GM18511 (cell line): Measurements from ENCODE around the gene TEP1.

Experiments used
- ATAC-seq: cut with Tn5 transposase; IDR thresholded peaks from one replicate; pipeline ENCODE4 v1.9.1; 2021; ENCODE audit warnings: mild to moderate bottlenecking, moderate library complexity; ENCODE audit not compliant: unreplicated experiment

The TEP1 gene

DNA sequence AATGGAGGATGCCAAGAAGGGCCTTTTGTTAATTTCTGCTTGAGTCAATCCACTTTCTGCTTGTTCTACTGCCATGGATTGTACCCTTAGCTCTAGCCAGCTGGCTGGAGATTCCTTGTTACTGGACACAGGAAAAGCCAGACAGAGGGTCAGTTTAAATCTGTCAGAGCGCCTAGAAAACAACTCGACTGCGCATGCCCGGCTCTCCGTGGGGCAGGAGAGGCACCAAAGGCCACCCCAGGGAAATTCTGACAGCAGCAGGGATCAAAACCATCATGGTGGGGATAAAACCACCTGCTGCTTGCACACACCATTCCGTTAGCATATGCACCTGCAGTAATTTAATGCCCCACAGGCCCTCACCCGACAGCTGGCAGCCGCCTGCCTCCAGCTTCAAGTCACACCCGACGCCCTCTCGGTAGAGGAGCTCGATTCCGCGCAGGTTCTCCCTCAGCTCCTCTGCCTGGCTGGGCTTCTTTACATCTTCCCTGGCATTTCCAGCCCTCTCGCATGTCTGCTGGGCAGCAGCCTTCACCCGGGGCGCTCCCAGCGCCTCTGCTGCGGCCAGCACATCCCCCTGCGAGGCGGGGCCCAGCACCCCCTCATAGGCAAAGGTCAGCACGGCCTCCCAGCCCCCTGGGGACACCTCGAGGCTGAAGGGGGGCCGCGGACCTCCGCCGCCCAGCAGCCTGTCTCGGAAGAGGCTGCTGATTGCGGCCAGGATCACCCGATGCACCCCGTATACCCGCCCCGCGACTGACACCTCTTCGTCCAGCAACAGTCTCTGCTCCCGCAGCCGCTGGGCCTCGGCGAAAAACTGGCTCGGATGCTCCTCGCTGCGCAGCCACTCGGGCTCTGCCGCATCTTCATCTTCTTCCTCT lies 21.6 kb upstream of the TEP1 start:
- ATAC-seq = no peak

DNA sequence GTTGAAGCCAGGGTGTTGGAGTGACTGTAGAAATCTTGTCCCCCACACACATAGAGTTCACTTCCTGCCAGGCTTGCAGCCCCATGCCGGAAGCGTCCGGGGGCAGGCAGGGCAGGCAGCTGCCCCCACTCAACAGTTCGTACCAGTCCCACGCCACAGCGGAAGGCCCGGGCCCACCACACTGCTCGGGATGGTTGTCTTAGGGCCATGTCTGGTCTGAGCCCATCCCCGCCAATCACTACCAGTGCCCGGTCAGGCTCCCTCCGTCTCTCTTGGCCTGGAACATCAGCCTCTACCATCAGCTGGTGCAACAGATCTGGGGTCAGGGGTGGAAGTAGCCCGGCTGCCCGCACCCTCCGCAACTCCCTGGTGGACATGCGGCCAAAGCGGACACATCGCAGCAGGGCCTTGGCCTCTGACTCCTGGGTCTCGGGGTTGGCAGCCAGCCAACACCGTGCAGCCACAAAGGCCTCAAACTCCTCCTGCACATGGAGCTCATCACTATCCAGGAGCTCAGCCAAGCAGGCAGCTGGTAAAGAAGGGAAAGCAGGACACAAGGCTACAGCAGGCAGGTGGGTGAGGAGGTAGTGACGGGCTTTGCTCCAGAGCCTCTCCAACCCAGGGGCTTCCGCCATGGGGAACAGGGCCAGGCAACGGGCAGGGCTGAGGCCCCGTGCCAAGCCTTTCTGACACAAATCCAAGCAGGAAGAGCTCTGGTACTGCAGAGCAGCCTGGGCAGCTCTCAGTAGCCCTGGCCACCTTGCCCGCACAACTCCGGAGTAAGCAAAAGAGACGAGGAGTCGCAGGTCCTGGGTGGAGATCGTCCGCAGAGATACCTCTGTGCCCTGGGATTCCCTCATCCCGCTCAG lies 16.7 kb upstream of the TEP1 start:
- ATAC-seq = no peak

DNA sequence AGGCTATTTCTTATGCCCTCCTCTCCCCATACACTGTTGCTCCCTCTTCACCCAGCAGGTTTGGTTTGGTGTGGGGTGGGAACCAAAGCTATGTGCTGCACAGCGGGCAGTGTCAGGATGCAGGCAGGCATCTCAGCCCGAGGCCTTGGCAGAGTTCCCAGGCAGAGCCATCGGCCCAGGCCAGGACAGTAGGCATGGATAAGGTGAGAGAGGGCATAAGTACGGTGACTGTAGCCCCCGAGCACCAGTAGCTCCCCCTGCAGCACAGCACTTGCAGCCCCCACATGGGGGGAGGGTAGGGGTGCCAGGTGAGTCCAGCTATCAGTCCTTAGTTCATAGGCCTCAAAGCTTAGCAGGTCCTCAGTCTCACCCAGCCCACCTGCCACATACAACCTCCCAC lies 15.5 kb upstream of the TEP1 start:
- no peak for ATAC-seq

DNA sequence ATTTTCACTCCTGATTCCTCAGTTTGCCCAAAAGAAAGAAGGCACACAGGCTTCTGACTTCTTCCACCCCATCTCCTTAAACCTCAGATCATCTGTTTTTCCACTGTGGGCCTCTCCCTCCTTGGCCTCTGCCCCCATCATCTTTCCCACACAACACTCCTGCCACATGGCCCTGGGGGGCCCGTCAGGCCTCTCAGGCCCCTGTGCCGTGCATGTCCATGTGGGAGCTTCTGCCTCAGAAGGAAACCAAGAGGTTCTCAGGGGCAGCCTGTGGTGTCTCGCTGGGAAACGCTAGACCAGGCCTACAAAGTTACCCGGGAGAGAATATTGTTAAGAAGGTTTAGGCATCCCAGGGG lies 14.7 kb upstream of the TEP1 start:
- peak; percentile 43 for ATAC-seq

DNA sequence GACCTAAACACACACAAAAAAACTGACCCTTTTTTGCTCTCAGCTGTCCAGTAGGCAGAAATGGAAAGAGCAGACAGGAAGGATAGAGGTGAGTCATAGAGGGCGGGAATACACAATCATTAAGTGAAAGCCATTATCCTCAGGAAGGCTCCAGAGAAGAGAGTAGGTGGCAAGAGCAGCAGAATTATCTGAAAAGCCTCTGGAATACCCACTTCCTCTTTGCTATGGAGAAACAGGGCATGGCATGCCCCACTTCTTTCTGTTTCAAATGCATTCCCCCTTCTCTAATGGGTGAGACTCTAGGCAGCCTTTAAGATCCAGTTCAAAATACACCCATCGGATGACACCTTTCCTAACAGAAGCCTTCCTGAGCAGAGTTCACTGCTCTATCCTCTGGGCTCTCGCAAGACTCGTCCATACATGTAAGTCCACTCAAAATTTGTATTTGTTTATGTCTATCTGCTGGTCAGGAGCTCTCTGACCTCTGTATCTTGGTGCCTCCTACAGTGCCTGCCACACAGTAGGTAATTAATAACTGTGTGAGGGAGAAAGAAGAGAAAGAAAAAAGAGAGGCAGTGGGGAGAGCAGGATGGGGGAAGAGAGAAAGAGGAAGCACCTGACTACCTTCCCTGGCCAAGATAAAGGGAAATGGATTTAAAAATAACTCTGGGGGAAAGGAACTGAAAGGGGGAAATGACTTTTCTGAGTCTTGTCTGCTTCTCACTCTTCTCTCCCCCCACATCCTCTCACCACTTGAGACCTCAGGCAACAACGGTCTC lies 14.1 kb upstream of the TEP1 start:
- ATAC-seq = peak; percentile 86

DNA sequence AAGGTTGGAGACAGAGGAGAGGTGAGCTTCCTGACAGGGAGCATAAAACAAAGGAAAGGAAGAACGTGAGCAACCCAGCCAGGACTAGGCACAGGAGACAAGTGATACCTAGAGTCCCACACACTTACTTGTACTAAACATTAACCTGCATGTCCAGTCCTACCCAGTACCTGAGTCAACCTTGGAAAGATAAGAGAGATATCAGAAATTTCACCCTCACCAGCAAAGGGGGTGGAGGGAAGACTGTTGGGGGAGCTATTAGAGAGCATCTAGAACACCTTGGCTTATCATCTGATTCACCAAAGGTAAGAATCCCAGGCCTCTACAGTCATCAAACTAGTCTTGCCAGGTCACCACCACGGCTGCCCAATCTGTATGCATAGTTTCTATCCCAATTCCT lies 11.6 kb upstream of the TEP1 start:
- no peak for ATAC-seq

DNA sequence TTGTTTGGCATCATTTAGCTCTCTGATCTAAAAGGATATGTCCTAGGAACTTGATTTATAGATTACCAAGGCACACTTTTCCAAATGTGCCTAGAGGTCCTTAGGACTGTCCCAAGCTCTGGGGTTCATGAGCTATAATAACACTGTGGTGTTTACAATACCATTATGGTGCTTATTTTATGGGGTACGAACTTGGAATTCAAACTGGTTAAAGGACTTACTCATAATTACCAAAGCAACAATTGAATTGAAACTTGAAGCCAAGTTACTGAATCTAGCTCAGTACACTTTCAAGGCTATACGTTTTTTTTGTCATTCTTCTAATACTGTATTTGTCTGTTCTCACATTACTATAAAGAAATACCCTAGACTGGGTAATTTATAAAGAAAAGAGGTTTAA lies 9.6 kb upstream of the TEP1 start:
- ATAC-seq = no peak

DNA sequence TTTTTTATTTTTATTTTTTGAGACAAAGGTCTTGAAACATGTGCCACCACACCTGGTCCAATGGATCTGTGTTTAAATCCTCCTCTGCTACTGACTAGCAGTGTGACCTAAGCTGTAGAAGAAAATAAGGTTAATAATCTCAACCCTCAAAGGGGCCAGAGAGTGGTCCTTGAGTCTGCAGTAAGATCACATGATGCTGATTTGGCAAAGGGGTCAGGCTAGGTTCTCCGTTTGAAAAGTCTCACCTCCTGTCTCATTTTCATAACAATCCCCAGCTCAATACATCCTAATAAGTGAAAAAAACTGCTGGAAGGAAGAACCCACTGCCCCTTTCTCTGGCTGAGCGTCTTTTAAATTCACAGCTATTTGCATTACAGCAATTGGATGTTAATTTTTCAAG lies 8.0 kb upstream of the TEP1 start:
- no peak for ATAC-seq

DNA sequence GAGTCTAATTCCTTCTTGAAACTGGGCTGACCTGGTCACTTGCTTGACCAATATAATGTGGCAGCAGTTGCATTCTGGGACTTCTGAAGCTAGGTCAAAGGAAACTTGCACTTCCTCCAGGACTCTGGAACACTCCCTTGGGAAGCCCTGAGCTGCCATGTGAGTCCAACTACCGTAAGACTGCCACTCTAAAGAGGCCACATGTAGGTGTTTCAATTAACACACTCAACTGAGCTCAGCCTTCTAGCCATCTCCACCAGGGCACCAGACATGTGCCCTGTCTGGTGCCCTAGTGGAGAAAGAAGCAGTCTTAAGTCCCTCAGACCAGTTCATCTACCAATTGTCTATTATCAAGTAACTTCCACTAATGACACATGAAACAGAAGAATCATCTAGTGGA lies 6.1 kb upstream of the TEP1 start:
- ATAC-seq = no peak

DNA sequence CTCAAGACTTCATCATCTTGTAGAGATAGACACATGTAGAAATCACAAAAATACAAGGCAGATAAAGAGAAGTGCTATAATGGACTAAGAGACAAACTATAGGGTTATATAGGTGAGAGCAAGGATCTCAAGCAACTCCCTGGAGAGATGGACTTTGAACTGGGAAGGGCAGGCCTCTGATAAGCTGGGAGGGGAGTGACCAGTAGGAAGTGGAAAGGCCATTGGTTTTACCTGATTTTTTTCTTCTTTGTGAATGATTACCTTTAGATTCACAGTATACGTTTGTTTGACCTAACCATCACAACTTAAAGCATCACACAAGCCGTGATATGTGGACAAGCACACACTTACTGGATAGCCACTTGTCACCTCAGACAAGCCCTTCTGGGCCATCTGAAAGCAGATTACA lies 5.2 kb upstream of the TEP1 start:
- ATAC-seq = no peak

DNA sequence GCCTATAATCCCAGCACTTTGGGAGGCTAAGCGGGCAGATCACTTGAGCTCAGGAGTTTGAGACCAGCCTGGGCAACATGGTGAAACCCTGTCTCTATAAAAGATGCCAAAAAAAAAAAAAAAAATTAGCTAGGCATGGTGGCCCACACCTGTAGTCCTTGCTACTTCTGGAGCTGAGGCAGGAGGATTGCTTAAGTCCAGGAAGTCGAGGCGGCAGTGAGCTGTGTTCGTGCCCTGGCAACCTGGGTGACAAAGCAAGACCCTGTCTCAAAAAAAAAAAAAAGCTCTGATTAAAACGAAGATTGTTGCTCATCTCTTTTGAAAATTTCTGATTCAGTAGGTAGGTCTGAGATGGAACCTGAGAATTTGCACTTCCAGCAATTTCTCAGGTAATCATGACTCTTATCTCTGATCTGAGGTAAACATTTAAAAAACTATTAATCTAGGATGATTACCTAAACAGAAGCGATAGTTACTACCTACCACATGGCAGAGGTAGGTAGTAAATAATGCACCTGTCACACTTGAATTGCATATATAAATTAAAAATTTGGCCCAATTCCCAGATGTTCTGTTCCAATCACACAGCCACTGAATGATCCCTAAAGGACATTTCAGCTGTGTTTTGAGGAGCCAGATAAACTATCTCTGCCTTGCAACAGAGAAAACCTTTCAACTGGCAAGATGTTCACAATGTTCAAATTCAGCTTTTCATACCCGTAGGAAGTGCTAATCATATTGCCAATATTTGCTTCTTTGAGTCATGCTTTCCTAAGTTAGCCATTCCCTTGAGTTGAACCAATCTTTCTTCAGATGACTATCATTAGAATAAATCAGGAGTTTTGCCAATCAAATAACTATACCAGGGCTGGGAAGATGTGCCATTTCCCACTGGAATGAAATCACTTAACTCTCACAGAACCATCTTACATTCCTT lies 4.2 kb upstream of the TEP1 start:
- no peak for ATAC-seq

DNA sequence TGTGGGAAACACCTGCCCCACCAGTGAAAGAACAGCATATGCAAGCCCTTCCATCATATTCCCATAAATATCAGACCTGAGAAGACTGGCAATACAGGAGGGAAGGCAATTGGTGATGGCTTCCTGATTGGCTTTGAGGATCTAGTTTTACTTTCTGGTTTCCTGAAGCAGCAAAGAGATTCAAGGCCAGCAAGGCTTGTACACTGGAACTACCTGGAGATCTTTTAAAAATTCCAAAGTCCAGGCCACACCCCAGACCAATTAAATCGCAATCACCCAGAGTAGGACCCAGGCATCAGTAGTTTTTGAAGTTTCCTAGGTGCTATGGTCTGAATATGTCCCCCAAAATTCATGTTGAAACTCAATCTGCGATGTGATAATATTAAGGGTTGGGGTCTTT lies 2.9 kb upstream of the TEP1 start:
- no peak for ATAC-seq

DNA sequence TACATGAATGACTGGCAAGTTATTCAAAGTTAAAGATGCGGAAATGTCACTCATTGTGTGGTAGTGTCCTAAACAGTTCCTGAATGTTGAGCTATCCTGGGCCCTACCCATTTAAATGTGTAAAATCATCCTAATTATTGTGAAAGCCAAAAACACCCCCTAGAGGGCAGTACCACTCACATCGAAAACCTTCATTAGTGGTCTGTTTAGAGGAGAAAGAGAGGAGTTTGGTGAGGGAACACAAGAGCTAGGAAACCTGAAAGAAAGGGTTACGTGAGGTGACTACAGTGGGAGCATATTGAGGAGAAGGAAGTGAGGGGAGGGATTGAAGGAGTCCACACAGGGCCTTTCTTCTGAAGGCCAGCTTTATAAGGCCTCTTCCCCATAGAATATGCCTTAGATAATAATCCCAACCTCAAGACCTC lies 2.5 kb upstream of the TEP1 start:
- peak; percentile 57 for ATAC-seq

DNA sequence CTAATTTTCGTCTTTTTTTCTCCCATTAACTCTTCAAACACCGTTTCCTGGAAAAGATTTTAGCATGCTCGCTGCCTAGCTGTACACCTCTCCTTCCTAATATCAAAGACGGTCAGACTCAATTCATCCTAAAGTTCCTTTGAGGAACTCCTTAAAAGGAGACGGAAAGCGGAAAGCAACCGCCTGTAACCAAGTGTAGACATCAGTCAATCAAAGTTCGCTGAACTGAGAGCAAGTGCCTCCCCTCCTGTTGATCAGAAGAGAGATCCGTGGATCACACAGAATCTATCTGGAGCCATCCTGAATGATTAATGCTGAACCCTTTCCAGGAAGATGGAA lies 412 bp upstream of the TEP1 start:
- ATAC-seq = peak; percentile 41

DNA sequence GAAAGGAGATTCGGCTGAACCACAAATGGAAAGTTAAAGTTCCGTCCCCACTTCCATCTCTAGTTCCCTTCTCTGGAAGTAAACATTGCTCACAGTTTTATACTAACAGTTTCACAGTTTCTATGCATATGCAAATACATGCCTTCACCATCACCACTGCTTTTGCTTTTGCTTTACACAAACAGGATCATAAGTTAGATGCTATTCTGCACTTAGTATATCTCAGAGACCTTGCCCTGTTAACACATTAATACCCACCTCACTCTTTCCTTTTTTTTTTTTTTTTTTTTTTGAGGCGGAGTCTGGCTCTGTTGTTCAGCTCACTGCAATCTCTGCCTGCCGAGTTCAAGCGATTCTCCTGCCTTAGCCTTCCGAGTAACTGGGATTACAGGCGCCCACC lies 890 bp downstream of the TEP1 start:
- peak; percentile 49 for ATAC-seq

DNA sequence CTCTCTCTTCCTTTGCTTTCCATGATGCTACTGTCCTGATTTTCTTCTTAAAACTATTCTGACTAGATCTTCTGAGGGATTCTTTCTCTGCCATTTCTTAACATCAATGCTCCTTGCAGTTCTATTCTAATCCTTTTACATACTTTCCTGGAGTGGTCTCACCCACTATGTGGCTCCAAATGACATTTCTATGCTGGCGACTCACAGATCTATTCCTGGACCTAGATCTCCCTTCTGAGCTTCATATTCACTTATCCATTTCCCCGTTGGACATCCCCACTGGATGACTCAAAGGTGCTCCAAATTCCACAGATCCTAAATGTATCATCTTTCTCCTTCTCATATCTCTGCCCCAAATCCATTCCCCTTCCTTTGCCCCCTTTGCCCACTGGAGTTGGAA lies 4.1 kb downstream of the TEP1 start:
- no peak for ATAC-seq

DNA sequence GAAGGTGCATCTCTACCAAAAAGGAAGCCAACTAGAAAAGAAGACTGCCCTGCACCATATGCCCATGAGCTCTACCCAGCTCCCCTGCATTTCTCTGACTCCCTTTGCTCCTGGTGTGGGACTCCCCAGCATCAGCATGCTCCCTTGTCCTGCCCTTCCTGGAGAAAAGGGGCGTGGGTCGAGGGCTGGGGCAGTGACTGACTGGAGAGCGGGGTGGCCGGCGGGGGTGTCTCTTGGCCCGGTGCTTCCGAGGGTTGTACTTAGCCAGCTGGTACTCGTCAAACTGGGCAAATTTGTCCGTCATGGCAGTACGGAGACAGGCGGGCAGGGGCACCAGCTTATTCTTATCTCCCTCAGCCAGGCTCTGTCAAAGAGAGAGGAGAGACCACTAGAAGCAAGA lies 9.8 kb downstream of the TEP1 start:
- no peak for ATAC-seq

DNA sequence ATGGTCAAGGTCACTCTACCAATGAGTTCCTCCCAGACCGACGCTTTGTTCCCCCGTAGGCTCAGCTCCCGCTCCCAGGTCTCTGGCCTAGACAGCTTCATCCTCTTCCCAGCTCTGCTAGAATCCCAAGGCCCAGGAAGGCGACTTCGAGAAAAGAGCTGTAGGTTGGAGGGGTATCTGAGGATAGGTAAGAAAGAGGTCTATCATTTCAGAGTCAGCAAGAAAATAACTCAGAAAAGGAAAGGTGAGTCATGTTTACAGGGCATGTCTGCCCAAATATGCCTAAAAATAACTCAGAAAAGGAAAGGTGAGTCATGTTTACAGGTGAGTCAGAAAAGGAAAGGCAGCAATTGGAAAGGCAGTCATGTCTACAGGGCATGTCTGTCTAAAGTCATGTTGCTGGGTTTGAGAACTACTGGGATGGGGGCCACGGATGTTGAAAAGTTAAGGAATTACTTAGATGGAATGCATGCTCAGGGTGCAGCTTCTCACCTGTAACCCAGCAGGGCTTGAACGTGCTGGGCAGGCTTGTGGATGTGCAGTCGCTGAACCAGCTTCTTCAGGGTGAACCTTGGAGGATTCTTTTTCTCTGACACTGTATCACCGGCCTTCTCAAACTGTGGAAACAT lies 12.2 kb downstream of the TEP1 start:
- no peak for ATAC-seq

DNA sequence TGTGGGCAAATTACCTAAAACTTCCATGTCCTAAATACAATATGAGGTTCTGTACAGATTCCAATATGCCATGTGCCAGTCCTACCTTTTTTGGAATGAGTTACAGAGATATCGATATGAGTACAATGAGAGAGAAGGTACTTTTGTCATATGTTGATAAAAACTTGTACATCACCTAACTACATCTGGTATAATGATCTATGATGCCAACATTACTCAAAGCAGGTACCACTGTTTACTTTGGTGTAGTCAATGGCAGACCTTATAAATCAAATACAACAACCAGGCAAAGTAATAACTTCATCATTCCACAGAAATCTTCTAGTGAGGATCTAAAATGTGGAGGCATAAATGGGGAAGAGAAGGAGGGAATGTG lies 12.7 kb downstream of the TEP1 start:
- ATAC-seq = no peak

DNA sequence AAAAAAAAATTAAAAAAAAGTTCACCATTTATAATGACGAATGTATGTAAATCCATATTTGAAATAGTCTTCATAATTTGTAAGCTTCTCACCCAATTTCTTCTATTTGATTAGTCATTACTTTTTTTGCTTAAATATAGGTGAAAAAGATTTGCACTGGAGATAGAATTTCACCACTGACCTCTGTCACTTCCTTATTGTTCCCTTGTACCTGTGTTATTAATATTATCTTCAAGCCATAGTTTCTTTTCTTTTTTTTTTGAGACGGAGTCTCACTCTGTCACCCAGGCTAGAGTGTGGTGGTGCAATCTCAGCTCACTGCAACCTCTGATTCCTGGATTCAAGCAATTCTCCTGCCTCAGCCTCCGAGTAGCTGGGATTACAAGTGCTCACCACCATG lies 15.8 kb downstream of the TEP1 start:
- no peak for ATAC-seq
